Right atrium auricular region (tissue), 2 donors: ENCODE results near the gene TTLL9. TPM values are rescaled to one million over a fixed set of nuclear protein-coding genes. Genes with fewer than 3 reads are reported as not detected.

Experiments used
- DNase-seq: peaks from one replicate; pipeline ENCODE4 v3.0.0-alpha.2; 2019; ENCODE audit warnings: low spot score
- H3K27ac ChIP-seq, 2 donors: fragments of 200-600 bp; sonication (generic); 1 replicate in 1 of 2; 2 replicates in 1 of 2; pipeline ENCODE4 v1.5.1; 2016 to 2019
- H3K27me3 ChIP-seq, 2 donors: fragments of 200-600 bp; sonication (generic); one replicate each; pipeline versions ENCODE4 v1.5.1 to v1.6.0; 2017 to 2019
- H3K36me3 ChIP-seq: fragments of 200-600 bp; sonication (generic); one replicate; pipeline ENCODE4 v1.5.1; 2016
- H3K4me1 ChIP-seq, 2 donors: fragments of 200-600 bp; sonication (generic); one replicate each; pipeline versions ENCODE4 v1.5.1 to v1.6.0; 2017 to 2019
- H3K4me3 ChIP-seq, 2 donors: fragments of 200-600 bp; sonication (generic); 1 replicate in 1 of 2; 2 replicates in 1 of 2; pipeline ENCODE4 v1.5.1; 2017 to 2019; ENCODE audit warnings: mild to moderate bottlenecking in 1 of 2, moderate library complexity in 1 of 2
- H3K9me3 ChIP-seq, 2 donors: fragments of 200-600 bp; sonication (generic); one replicate each; pipeline ENCODE4 v1.5.1; 2019
- total RNA-seq, 2 donors: library from RNA; depleted of rRNA; stranded (reverse); fragments of >200 nt; gene quantifications; one replicate each; pipeline ENCODE4 v1.1.0, GENCODE V29; 2016
- TF ChIP-seq, protein P1 (sequence below), 2 donors: fragments of 200-600 bp; sonication (generic); IDR thresholded peaks; one replicate each; pipeline ENCODE4 v1.5.1; 2019; ENCODE audit warnings: antibody characterized with exemption in 2 of 2

Gene TTLL9
- total RNA-seq, 2 donors from 2014 or later, result not detected

DNA sequence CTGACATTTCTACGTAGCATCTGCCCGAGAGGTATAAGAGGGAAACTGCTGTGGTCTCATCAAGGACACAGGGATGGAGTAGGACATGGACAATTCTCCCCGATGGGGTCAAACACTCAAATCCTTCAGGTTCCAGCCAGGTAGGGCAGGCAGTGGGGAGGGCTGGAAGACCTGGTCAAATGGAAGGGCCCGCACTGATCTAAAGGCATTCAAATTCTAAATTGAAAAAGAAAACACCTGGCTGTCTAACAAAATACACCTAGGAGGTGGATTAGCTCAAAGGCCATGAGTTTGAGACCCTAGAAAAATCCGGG lies 8.3 kb upstream of the TTLL9 start:
- H3K27ac ChIP-seq, result no peak overlapping the region
- no peak overlapping the region for H3K4me3 ChIP-seq
- TF ChIP-seq, protein P1, sequence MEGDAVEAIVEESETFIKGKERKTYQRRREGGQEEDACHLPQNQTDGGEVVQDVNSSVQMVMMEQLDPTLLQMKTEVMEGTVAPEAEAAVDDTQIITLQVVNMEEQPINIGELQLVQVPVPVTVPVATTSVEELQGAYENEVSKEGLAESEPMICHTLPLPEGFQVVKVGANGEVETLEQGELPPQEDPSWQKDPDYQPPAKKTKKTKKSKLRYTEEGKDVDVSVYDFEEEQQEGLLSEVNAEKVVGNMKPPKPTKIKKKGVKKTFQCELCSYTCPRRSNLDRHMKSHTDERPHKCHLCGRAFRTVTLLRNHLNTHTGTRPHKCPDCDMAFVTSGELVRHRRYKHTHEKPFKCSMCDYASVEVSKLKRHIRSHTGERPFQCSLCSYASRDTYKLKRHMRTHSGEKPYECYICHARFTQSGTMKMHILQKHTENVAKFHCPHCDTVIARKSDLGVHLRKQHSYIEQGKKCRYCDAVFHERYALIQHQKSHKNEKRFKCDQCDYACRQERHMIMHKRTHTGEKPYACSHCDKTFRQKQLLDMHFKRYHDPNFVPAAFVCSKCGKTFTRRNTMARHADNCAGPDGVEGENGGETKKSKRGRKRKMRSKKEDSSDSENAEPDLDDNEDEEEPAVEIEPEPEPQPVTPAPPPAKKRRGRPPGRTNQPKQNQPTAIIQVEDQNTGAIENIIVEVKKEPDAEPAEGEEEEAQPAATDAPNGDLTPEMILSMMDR (IDR thresholded peaks at IDR 0.05), result no peak
- no peaks in the 10 kb centered on the region for H3K36me3 ChIP-seq
- H3K27me3 ChIP-seq, result no peaks in the 10 kb centered on the region
- H3K4me1 ChIP-seq, result peaks cover 0 to 21% of the 10 kb centered on the region in 2 donors
- DNase-seq, result no peak
- no peaks in the 10 kb centered on the region for H3K9me3 ChIP-seq

DNA sequence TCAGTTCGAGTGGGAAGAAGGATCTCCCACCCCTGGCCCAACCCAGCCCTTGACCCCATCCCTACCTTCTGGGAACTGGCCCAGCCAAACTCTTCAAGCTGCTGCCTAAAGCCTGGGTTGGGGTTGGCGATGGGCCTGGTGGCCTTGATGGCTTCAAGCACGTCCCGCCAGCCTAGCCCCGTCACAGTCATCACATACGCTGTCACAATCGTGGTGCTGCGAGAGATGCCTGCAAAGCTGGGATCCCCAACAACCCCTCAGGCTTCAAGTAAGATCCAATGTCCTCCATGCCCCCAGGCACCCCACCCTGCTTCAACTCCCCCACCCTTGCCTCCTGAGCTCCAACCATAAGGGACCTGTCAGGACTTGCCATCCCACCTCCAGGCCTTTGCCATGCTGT lies 7.9 kb upstream of the TTLL9 start:
- H3K27me3 ChIP-seq, result no peaks in the 10 kb centered on the region
- H3K36me3 ChIP-seq, result no peaks in the 10 kb centered on the region
- H3K4me3 ChIP-seq, result no peak overlapping the region
- no peak overlapping the region for H3K27ac ChIP-seq
- peaks cover 0 to 21% of the 10 kb centered on the region in 2 donors for H3K4me1 ChIP-seq
- DNase-seq, result no peak
- H3K9me3 ChIP-seq, result no peaks in the 10 kb centered on the region
- TF ChIP-seq, protein P1 (IDR thresholded peaks at IDR 0.05), result no peak

DNA sequence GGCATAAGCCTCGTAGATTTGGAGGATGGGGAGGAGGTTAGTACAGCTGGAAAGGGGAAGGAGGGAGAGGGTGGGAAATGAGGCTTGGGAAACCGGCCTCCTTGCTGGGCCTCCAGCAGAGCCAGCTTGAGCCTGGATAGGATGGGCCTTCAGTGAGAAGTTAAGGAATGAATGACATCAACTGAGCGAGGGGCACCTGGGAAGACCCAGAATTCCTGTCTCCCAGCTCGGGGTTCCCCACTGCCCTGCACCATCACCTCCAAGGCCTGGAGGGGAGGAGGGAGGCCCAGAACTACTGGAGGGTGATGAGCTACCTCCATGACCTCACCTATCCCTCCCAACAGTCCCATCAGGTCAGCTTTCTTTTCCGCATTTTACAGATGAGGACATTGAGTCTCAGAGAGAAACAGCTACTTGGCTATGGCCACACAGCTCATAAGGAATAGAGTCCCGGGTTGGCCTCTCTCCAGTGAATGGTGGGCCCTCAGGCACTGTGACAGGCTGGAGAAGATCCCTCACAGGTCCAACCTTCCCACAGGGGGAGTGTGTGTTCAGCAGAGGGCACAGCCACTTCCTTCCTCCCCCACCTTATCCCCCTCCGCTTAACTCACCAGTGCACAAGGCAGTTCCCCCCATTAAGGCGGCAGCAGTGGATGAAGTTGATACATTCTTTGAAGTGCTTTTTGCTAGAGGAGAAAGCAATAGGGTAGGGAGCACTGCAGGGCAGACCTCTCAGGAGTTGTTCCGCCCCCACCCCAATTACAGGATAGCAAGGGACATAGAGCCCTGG lies 6.9 kb upstream of the TTLL9 start:
- Histone ChIP-seq H3K4me3 (no peak overlapping the region), H3K27me3 (no peaks in the 10 kb centered on the region), H3K36me3 (no peaks in the 10 kb centered on the region), H3K9me3 (no peaks in the 10 kb centered on the region), H3K4me1 (peaks cover 0 to 21% of the 10 kb centered on the region in 2 donors), H3K27ac (no peak overlapping the region)
- TF ChIP-seq, protein P1 (IDR thresholded peaks at IDR 0.05), result no peak
- no peak for DNase-seq

DNA sequence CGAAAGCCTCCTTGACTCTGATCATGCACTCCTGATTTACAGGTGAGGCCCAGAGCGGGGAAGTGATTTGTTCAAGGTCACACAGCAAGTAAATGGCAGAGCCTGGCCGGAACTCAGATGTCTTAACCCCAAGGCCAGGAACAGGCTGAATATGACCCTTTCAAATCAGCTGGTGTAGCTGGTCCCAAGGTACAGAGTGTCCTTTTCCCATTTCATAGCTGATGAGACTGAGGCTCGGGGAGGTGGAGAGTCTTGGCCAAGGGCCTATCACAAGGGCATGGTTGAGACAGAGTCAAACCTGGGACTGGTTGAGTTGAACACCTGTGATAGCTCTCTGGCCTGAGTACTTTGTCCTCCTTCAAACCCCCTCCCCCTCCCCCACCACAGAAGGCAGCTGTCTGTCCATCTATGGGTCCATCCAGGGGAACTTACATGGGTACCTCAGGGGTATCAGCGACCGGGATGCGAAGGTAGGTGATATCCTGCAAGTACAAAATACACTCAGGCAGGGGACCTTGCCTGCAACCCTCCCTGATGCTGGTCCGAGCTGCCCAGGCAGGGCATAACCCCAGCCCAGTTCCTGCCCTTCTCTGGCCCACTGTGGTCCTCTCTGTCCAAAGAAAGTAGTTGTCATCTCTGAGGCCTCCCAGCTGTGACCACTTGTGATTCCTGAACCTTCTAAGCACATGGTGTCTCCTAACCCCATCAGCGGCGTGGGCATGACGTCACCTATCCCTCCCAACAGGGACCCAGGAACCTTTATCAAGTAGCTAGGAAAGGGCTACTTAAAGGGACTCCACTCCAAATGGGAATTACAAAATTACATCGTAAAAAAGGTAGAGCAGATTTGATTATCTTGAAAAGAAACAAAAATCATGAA lies 5.7 kb upstream of the TTLL9 start:
- Histone ChIP-seq H3K36me3 (no peaks in the 10 kb centered on the region), H3K4me1 (peaks cover 0 to 28% of the 10 kb centered on the region in 2 donors), H3K4me3 (no peak overlapping the region), H3K27ac (no peak overlapping the region), H3K9me3 (no peaks in the 10 kb centered on the region), H3K27me3 (no peaks in the 10 kb centered on the region)
- TF ChIP-seq, protein P1 (IDR thresholded peaks at IDR 0.05), result no peak
- no peak for DNase-seq

DNA sequence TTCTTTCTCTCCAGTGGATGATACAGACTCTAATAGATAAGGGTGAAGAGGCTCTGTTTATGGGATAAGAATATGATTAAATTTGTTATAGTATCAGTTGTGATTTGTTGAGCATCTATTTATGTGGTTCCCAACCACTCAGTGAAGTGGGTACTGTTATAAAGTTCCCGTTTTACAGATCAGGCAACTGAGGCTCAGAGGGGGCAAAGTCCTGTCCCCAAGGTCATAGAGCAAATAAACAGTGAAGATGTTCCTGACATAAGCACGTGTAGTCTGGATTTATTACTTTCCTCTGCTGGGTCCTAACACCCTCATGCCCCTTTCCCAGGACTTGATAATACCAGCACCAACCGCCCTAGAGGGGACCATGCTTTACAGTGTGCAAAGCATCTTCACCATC lies 4.2 kb upstream of the TTLL9 start:
- H3K9me3 ChIP-seq, result no peaks in the 10 kb centered on the region
- H3K4me3 ChIP-seq, result no peak overlapping the region
- TF ChIP-seq, protein P1 (IDR thresholded peaks at IDR 0.05), result no peak

More for the DNA sequence above, 4.2 kb upstream of the TTLL9 start:
- no peaks in the 10 kb centered on the region for H3K36me3 ChIP-seq
- DNase-seq, result no peak
- H3K4me1 ChIP-seq, result peaks cover 0 to 20% of the 10 kb centered on the region in 2 donors
- no peak overlapping the region for H3K27ac ChIP-seq
- no peaks in the 10 kb centered on the region for H3K27me3 ChIP-seq
